Prostate gland (tissue), 2 donors: ENCODE measurements around the gene CFAP47.

Experiments used
- CTCF ChIP-seq, 4 experiments: fragments of 200-600 bp in 2 of 4; fragments of 450-650 bp in 2 of 4; sonication (generic) in 2 of 4; IDR thresholded peaks; 1 replicate in 3 of 4; 2 replicates in 1 of 4; pipeline ENCODE4 v1.5.1; 2016 to 2019; ENCODE audit warnings: antibody characterized with exemption in 4 of 4, mild to moderate bottlenecking in 2 of 4, moderate library complexity in 2 of 4
- POLR2A ChIP-seq: fragments of 450-650 bp; IDR thresholded peaks from one replicate; pipeline ENCODE4 v1.6.1; 2016; ENCODE audit warnings: antibody characterized with exemption, mild to moderate bottlenecking
- POLR2AphosphoS5 ChIP-seq: sonication (generic); formaldehyde crosslinking; IDR thresholded peaks from one replicate; pipeline ENCODE4 v1.6.1; 2017; ENCODE audit warnings: antibody characterized with exemption

GRCh38 chrX:36007207-36007606 is 87.7 kb downstream of the CFAP47 start:
- TF ChIP-seq CTCF (IDR thresholded peaks at IDR 0.05) (no peak), POLR2A (no peak), POLR2AphosphoS5 (no peak)
